ENCODE measurements around the gene TRPM4. TPM values are rescaled to one million over a fixed set of nuclear protein-coding genes. Genes with fewer than 3 reads are reported as not detected.

Gene TRPM4
- 10 to 100 TPM; 41.9 to 57.1 TPM for total RNA-seq
- 10 to 100 TPM; 21.3 to 59.1 TPM for polyA plus RNA-seq
- long read RNA-seq, donor 1, full-length matches to known transcripts: 8 of 75 reads
- long read RNA-seq, donor 1, partial matches to known transcripts: 58 of 75 reads
- long read RNA-seq, donor 1, other reads (novel, unspliced or antisense): 9 of 75 reads
- long read RNA-seq, donor 2, full-length matches to known transcripts: 3 of 45 reads
- long read RNA-seq, donor 2, partial matches to known transcripts: 33 of 45 reads
- long read RNA-seq, donor 2, other reads (novel, unspliced or antisense): 9 of 45 reads

DNA sequence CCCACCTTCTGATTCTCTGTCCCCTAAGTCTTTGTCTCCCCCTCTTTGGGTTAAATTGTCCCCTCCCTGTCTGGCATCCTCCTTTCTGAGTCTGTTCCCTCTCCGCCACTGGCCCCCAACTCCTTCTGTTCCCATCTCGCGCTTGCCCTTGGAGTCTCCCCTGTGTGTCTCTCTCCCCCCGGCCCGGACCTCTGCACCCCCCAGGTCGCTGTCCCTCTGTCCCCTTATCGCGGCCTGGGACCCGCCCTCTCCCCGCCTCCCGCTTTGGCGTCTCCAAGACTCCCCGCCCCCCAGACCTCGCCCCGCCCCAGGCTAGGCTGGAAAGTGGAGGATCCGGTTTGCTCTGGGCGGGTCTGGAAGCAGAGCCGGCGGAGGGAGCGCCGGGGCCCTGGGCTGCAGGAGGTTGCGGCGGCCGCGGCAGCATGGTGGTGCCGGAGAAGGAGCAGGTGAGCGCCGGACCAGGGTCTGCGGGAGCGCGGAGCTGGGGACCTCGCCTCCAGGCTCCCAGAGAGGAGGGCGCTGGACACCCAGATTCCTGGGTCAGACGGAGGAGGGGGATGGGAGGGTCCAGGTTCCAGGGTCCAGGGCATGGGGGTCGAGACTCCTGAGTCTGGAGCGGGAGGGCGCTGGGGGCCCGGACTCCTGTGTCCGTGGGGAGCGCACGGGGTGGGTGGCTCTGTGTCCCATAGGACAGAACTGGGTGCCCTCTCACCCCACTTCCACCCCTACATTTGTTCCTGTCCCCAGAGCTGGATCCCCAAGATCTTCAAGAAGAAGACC lies at the start of gene TRPM4:
Gene TRPM4, plus strand, starts transcription at position 348 of the 780 bp plus-strand sequence. Its CDS starts 75 bp downstream, at position 423.
- intact Hi-C loops (cut with DNase I): no loop called here
- 1 to 2% methylated on average over 40 to 41 of the region's 41 CpGs for WGBS, 2 donors
- ATAC-seq (ENCODE audit: low FRiP score): peak; percentile 93

DNA sequence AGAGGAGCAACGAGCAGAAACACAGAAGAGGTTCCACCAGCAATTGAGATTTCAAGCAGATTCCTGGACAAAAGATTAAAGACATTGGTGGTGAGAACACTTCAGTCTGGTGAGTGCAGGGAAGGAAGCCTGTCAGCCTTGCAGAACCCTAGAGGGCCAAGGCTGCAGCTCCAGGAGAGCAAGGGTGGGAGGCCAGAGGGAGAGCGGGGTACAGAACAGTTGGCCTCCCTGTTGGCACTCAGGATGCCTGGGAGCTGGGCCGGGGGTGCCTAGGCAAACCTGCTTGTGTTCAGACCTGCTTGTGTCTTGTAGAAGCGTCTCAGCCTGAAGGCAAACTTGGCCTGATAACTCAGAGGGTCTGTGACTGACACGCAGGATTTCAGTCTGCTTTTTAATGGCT lies 48.5 kb upstream of the TRPM4 start:
- Histone ChIP-seq H3K36me3 (ENCODE audit: control insufficient read depth in 1 of 2, insufficient read depth in 2 of 2, low read length in 1 of 2) (peaks cover 0 to 3% of the 10 kb centered on the region in 2 donors), H3K4me1 (ENCODE audit: control insufficient read depth in 1 of 2, insufficient read depth in 2 of 2, low read length in 2 of 2) (peaks cover 0 to 2% of the 10 kb centered on the region in 2 donors), H3K27ac (ENCODE audit: low read depth in 1 of 2, low read length in 2 of 2) (no peak overlapping the region), H3K27me3 (ENCODE audit: control insufficient read depth in 1 of 2, insufficient read depth in 2 of 2, low read length in 1 of 2) (no peaks in the 10 kb centered on the region), H3K4me3 (ENCODE audit: low read length in 2 of 2) (no peak overlapping the region), H3K9me3 (ENCODE audit: control insufficient read depth, low read length) (no peaks in the 10 kb centered on the region)
- 71 to 78% methylated on average over 5 of the region's 5 CpGs for WGBS, 2 donors
- DNase-seq (no peak), ATAC-seq (ENCODE audit: low FRiP score) (no peak)
- intact Hi-C loops (cut with DNase I): loop anchor here in 1 of 2 donors (5.0 kb wide), 1 partner anchor 38 kb away; no protein-coding TSS in a partner anchor

More for the DNA sequence above, at the start of gene TRPM4:
- Histone ChIP-seq H3K27ac (ENCODE audit: low read depth in 1 of 2, low read length in 2 of 2) (peak within 1 kb of the TSS in 1 of 2 donors; percentile 61), H3K27me3 (ENCODE audit: control insufficient read depth in 1 of 2, insufficient read depth in 2 of 2, low read length in 1 of 2) (no peaks in the 10 kb centered on the region), H3K4me1 (ENCODE audit: control insufficient read depth in 1 of 2, insufficient read depth in 2 of 2, low read length in 2 of 2) (no peaks in the 10 kb centered on the region), H3K36me3 (ENCODE audit: control insufficient read depth in 1 of 2, insufficient read depth in 2 of 2, low read length in 1 of 2) (no peaks in the 10 kb centered on the region), H3K4me3 (ENCODE audit: low read length in 2 of 2) (peak within 1 kb of the TSS; percentile 54 to 88), H3K9me3 (ENCODE audit: control insufficient read depth, low read length) (no peaks in the 10 kb centered on the region)
- peak; percentile 95 to 98 for DNase-seq

DNA sequence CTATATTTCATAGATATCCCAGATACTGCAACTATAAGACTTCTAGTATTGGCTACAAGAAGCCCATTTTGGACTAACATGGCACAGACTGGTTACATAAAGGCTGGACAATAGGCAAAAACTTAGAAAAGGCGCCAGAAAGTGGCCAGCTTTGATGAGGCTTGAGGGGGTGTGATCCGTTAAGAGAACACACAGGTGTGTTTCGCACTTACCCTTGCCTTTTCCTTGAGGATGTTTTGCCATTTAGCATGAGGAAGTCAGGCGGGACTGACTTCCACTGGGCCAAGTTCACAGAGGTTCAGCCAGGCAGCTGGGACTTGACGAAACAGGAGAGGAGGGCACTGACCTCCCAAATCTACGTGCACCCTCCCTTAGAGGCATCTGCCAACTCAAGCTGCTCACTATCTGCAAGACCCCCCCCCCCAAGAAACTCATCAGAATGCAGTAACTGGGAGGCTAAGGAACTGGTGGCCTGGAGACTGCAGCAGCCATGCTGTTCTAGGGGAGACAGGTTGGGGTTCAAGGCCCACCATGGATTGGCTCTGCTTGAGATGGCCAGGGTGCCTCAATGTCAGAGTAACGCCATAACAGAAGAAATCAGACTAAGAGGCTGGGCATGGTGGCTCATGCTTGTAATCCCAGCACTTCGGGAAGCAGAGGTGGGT lies 47.9 kb upstream of the TRPM4 start:
- Histone ChIP-seq H3K9me3 (ENCODE audit: control insufficient read depth, low read length) (no peaks in the 10 kb centered on the region), H3K27ac (ENCODE audit: low read depth in 1 of 2, low read length in 2 of 2) (no peak overlapping the region), H3K4me1 (ENCODE audit: control insufficient read depth in 1 of 2, insufficient read depth in 2 of 2, low read length in 2 of 2) (peaks cover 0 to 2% of the 10 kb centered on the region in 2 donors), H3K27me3 (ENCODE audit: control insufficient read depth in 1 of 2, insufficient read depth in 2 of 2, low read length in 1 of 2) (no peaks in the 10 kb centered on the region), H3K36me3 (ENCODE audit: control insufficient read depth in 1 of 2, insufficient read depth in 2 of 2, low read length in 1 of 2) (peaks cover 0 to 3% of the 10 kb centered on the region in 2 donors), H3K4me3 (ENCODE audit: low read length in 2 of 2) (no peak overlapping the region)
- ATAC-seq (ENCODE audit: low FRiP score) (no peak), DNase-seq (no peak)
- intact Hi-C loops (cut with DNase I): loop anchor here in 1 of 2 donors (5.0 kb wide), 1 partner anchor 38 kb away; no protein-coding TSS in a partner anchor
- 82 to 85% methylated on average over 8 of the region's 8 CpGs for WGBS, 2 donors

DNA sequence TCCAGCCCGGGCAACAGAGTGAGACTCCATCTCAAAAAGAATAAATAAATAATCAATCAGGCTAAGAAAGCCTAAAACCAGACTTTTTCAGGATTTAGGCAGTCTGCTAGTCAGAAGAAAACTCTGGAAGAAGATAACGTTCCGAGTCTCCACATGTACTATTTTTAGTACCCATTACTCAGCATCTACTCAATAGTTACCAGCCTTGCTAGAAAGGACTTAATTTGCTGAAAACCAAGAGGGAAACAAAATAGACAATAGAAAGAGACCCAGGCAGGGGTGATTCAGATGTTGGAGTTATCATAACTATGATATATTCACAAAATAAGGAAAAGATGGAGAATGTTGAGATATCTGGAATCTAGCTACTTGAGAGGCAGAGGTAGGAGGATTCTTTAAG lies 47.0 kb upstream of the TRPM4 start:
- 0 to 3% methylated on average over 3 of the region's 3 CpGs for WGBS, 2 donors

DNA sequence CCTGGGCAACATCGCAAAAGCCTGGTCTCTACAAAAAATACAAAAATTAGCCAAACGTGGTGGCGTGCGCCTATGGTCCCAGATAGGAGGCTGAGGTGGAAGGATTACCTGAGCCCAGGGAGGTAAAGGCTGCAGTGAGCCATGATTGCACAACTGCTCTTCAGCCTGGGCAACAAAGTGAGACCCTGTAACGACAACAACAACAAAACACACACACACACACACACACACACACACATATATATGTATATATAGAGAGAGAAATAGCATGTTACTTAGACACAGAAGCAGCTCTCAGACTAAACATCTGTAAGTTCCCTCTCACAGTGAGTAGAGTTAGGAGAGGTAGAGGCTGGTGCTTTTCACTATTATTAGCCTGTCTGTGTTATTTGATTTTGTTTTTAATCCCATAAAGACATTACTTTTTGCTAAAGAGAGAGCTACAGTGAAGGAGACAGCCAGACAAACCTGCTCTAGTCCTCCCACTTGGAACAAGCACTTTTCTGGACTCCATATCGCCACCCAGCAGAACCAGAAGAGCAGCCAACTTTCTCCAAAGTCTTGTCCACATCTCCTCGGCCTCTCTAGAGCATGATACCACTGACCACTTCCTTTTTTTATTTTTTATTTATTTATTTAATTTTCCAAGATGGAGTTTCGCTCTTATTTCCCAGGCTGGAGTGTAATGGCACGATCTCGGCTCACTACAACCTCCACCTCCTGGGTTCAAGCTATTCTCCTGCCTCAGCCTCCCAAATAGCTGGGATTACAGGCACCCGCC lies 46.2 kb upstream of the TRPM4 start:
- WGBS, 2 donors: 72 to 76% methylated on average over 11 of the region's 11 CpGs
- intact Hi-C loops (cut with DNase I): no loop called here

More for the DNA sequence above, 47.0 kb upstream of the TRPM4 start:
- no peak overlapping the region for H3K27ac ChIP-seq (ENCODE audit: low read depth in 1 of 2, low read length in 2 of 2)
- peaks cover 0 to 2% of the 10 kb centered on the region in 2 donors for H3K4me1 ChIP-seq (ENCODE audit: control insufficient read depth in 1 of 2, insufficient read depth in 2 of 2, low read length in 2 of 2)
- no peak overlapping the region for H3K4me3 ChIP-seq (ENCODE audit: low read length in 2 of 2)
- DNase-seq (no peak), ATAC-seq (ENCODE audit: low FRiP score) (no peak)
- H3K27me3 ChIP-seq (ENCODE audit: control insufficient read depth in 1 of 2, insufficient read depth in 2 of 2, low read length in 1 of 2): no peaks in the 10 kb centered on the region
- no peaks in the 10 kb centered on the region for H3K9me3 ChIP-seq (ENCODE audit: control insufficient read depth, low read length)
- intact Hi-C loops (cut with DNase I): no loop called here
- peaks cover 0 to 3% of the 10 kb centered on the region in 2 donors for H3K36me3 ChIP-seq (ENCODE audit: control insufficient read depth in 1 of 2, insufficient read depth in 2 of 2, low read length in 1 of 2)

GRCh38 chr19:49113762-49114629 lies 43.6 kb upstream of the TRPM4 start, which contains the start of gene LIN7B:
TSS of gene LIN7B (plus strand) at chr19:49114370. CDS start at chr19:49114405, 35 bp downstream.
- DNase-seq (peak; percentile 74 to 87), ATAC-seq (ENCODE audit: low FRiP score) (peak; percentile 79)
- intact Hi-C loops (cut with DNase I): no loop called here
- peak within 1 kb of the TSS in 1 of 2 donors; percentile 23 for H3K27ac ChIP-seq (ENCODE audit: low read depth in 1 of 2, low read length in 2 of 2)
- H3K36me3 ChIP-seq (ENCODE audit: control insufficient read depth in 1 of 2, insufficient read depth in 2 of 2, low read length in 1 of 2): no peaks in the 10 kb centered on the region
- H3K4me1 ChIP-seq (ENCODE audit: control insufficient read depth in 1 of 2, insufficient read depth in 2 of 2, low read length in 2 of 2): peaks cover 0 to 2% of the 10 kb centered on the region in 2 donors
- peak within 1 kb of the TSS; percentile 80 to 81 for H3K4me3 ChIP-seq (ENCODE audit: low read length in 2 of 2)
- no peaks in the 10 kb centered on the region for H3K9me3 ChIP-seq (ENCODE audit: control insufficient read depth, low read length)
- H3K27me3 ChIP-seq (ENCODE audit: control insufficient read depth in 1 of 2, insufficient read depth in 2 of 2, low read length in 1 of 2): no peaks in the 10 kb centered on the region
- 2% methylated on average over 32 to 66 of the region's 66 CpGs for WGBS, 2 donors

More for the DNA sequence above, 46.2 kb upstream of the TRPM4 start:
- ATAC-seq (ENCODE audit: low FRiP score): no peak
- no peak for DNase-seq
- peaks cover 0 to 3% of the 10 kb centered on the region in 2 donors for H3K36me3 ChIP-seq (ENCODE audit: control insufficient read depth in 1 of 2, insufficient read depth in 2 of 2, low read length in 1 of 2)
- H3K27ac ChIP-seq (ENCODE audit: low read depth in 1 of 2, low read length in 2 of 2): no peak overlapping the region
- no peaks in the 10 kb centered on the region for H3K9me3 ChIP-seq (ENCODE audit: control insufficient read depth, low read length)
- H3K4me1 ChIP-seq (ENCODE audit: control insufficient read depth in 1 of 2, insufficient read depth in 2 of 2, low read length in 2 of 2): peaks cover 0 to 2% of the 10 kb centered on the region in 2 donors
- H3K27me3 ChIP-seq (ENCODE audit: control insufficient read depth in 1 of 2, insufficient read depth in 2 of 2, low read length in 1 of 2): no peaks in the 10 kb centered on the region
- H3K4me3 ChIP-seq (ENCODE audit: low read length in 2 of 2): no peak overlapping the region

DNA sequence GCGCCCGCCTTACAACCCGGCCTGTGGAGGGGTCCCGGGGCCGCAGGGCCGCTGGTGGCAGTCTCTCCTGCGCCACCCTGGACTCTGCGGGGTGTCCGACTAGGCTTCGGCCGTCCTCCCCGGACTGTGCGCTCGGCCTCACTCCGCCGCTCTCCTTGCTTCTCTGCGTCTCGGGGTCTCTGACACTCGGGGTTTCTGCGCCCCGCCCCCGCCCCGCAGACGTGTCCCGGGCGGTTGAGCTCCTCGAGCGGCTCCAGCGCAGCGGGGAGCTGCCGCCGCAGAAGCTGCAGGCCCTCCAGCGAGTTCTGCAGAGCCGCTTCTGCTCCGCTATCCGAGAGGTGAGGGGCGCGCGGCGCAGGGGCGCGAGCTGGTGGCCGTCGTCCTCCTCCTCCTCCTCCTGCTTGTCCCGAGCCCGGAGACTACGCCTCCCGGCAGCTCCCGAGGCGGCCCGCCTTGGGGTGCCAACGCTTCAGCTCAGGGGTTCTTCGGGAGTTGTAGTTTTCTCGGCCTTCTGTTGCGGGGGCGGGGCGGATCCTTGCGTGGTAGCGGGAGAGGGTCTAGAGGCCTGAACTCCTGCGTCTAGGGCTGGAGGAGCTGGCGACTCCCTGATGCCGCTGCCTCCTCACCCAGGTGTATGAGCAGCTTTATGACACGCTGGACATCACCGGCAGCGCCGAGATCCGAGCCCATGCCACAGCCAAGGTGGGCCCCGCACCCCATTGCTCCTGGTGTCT lies 42.8 kb upstream of the TRPM4 start:
- ATAC-seq (ENCODE audit: low FRiP score): peak; percentile 37
- Histone ChIP-seq H3K36me3 (ENCODE audit: control insufficient read depth in 1 of 2, insufficient read depth in 2 of 2, low read length in 1 of 2) (no peaks in the 10 kb centered on the region), H3K9me3 (ENCODE audit: control insufficient read depth, low read length) (no peaks in the 10 kb centered on the region), H3K4me3 (ENCODE audit: low read length in 2 of 2) (peak overlapping the region; percentile 80 to 81), H3K27ac (ENCODE audit: low read depth in 1 of 2, low read length in 2 of 2) (peak overlapping the region in 1 of 2 donors; percentile 23), H3K4me1 (ENCODE audit: control insufficient read depth in 1 of 2, insufficient read depth in 2 of 2, low read length in 2 of 2) (peaks cover 0 to 2% of the 10 kb centered on the region in 2 donors), H3K27me3 (ENCODE audit: control insufficient read depth in 1 of 2, insufficient read depth in 2 of 2, low read length in 1 of 2) (no peaks in the 10 kb centered on the region)
- 5 to 6% methylated on average over 65 to 68 of the region's 68 CpGs for WGBS, 2 donors
- intact Hi-C loops (cut with DNase I): loop anchor here in 1 of 2 donors (5.0 kb wide), 1 partner anchor 38 kb away; no protein-coding TSS in a partner anchor
- peak; percentile 86 to 90 for DNase-seq
